HG03520 (cell line): ENCODE measurements around the gene SCAMP3.
"Not testable (repeated sequence)": the region's sequence is repeated elsewhere in the genome, so short reads cannot be mapped to it uniquely, and the experiment has no call there.

Source experiments
- ATAC-seq: cut with Tn5 transposase; IDR thresholded peaks from one replicate; pipeline ENCODE4 v1.9.1; 2021; ENCODE audit warnings: mild to moderate bottlenecking, moderate library complexity; ENCODE audit not compliant: unreplicated experiment

SCAMP3 gene

DNA sequence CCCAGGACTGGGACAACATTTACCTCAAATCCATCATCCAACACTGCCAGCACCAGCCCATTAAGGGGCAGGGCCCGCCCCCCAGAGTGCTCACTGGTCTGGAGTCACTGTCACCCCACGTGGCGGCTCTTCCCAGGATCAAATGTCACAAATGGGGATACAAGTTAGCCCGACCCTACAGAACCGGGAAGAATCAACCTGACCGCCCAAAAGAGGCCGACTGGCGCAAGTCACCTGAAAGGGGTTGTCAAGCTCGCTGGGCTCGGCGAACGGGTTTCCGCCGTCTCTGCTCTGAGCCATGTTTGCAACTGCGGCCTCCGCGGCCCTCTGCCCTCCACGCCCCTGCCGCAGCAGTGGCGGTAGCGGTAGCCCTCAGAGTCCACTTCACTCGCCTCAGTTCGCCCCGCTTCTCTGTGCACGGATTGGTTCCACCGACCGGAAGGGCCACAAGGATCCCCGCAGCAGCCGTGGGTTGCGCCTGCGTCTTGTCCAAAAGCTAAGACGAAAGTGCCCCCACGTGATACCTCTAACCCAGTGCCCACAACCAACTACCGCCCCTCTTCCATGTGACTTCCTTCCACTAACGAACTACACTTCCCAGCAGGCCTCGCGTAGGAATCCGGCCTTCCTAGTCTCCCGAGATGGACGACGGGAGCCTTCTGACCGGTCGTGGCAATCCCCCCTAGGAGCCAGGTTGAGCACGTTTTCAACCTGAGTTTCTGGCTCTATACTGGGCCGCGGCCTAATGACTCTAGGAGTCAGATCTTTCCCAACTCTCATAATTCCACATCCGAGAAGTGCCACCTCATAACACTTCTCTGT lies at the start of gene SCAMP3:
Gene SCAMP3, minus strand, starts transcription at position 509 of the 822 bp plus-strand sequence. Its CDS starts 209 bp downstream, at position 300.
- peak; percentile 82 for ATAC-seq

DNA sequence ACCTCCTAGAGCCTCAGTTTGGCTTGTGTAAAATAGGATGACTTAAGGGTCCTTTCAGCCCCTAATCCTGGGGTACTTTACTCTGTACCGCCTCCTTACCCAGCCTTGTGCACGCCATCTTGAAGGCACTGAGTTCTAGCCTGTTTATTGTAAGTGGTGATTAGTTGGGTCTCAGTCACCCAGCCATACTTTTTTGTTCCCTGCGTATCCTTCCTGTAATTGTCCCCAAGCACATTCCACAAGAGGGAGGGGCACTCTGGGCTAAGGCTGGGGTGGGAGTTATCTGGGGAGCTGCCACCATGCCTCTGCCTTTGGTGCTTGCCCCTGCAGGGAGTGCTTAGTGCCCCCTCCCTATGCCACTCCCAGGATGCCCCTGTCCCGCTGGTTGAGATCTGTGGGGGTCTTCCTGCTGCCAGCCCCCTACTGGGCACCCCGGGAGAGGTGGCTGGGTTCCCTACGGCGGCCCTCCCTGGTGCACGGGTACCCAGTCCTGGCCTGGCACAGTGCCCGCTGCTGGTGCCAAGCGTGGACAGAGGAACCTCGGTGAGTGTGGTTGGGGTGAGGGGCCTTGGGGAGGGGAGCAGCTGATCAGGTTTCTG lies 47.4 kb upstream of the SCAMP3 start:
- no peak for ATAC-seq

DNA sequence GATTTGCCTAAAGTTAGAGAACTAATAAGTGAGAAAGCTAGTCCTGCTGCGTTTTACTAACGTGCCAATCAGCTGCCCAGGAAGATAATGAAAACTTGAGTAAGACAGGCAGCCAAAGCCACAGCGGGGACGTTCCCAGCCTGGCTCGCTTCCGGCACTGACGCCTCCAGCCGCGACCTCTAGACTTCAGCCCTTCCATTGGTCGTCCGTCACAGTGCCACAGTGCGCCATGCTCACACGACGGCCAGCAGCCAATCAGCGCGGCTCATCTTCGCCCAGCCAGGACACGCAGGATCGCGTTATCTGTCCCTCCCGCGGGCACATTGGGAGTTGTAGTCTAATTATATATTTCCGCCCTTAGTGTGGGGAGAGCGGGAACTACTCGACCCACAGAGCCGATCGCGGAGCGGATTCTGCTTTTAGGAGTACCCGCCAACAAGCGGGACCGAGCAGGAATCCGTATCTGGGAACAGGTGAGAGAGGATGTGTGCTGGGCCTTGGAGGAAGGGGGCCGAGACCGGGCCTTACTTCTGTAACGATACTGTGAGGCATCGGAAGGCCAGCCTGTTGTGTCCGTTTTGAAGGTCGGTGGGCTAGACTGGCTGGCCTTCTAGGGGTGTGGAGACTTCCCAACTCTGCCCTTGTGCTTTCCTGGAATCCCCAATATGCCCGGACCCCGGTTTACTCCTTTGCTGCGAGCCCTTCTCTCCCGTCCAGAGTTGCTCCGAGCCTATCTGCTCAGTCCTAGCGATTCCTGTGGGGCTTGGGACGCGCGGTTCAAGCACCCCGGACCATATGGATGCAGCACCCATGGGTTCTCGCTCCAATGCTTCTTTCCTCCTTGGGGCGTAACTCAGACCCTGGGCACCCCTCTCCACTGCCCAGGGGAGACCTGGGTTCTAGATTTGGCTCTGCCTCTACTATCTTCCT lies 46.6 kb upstream of the SCAMP3 start, which contains the start of gene FDPS:
Gene FDPS, plus strand, starts transcription at position 374 of the 930 bp plus-strand sequence. CDS start 924 bp downstream, outside the sequence.
- ATAC-seq, result peak; percentile 91

DNA sequence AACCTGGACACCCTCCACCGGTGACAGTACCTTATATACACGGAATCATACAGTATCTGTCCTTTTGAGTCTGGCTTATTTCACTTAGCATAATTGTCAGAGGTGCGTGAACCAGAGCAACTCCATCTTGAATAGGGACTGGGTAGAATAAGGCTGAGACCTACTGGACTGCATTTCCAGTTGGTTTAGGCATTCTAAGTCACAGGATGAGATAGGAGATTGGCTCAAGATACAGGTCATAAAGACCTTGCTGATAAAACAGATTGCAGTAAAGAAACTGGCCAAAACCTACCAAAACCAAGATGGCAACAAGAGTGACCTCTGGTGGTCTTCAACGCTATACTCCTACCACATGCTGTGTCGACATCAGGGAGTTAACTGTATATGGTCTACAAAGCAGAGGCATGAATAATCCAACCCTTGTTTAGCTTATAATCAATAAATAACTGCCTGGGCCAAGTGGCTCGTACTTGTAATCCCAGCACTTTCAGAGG lies 45.1 kb upstream of the SCAMP3 start:
- ATAC-seq, result no peak

DNA sequence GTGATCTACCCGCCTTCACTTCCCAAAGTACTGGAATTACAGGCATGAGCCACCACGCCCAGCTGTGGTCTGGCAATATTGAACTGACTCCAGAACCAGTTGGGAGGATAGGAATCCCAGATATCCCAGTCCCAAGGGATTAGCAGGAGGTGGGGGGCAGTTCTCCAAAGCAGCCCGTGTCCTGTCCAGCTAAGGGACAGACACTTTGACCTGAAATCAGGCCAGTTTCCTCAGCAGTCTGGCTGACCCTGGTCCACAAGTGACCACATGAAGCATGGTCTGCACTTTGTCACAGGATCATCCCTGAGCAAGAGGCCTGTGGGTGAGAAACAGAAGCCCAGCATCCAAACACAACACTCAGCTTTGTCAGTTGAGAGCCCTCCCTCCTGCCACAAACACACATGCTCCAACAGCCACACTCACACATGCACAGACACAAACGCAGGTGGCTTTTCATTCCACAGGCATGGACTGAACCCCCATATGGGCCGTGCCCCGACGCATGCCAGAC lies 43.8 kb upstream of the SCAMP3 start:
- ATAC-seq, result no peak

DNA sequence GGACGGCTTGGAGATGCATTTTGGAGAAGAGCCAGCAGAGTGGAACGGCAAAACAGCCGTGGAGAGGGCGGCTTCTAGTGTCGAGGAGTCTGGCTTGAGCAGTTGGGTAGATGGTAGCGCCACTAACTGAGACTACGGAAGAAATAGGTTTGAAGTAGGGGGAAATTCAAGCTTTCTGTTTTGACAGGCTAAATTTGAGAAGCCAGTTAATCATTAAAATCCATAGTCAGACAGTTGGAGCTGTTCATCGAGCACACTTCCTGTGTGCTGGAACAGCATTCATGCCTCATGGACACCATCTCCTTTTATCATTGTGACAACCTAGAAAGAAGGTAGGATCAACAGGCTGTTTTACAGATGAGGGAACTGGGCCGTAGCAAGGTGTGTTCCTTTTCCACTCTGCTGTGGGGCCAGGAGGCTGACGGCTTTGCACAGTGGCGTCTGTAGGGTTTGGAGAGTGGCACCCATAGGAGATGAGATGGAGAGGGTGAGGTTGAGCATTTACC lies 42.5 kb upstream of the SCAMP3 start:
- no peak for ATAC-seq

DNA sequence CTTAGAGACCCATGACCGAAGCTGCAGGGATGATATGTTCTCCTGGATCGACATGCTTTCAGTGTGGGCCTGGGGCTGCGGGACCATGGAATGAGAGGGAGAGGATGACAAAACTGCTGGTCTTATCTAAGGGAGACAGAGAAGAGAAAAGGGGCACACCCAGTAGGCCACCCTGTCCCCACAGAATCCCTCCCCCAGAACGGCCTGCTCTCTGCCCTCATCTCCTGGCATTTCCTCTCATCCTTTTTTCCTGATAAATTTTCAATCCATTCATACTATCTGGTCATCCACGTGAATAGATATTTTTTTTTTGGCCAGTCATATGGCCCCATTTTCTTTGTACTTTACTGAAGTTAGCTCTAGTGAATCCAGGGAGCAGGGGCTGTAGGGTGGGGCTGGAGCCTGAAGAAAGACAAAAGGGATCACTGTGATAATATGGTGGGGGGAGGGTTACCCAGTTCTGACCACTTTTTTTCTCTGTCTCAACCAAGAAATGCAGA lies 39.2 kb upstream of the SCAMP3 start, which contains the start of gene PKLR:
Gene PKLR, minus strand, starts transcription at position 97 of the 500 bp plus-strand sequence. Its CDS starts 43 bp downstream, at position 54.
- no peak for ATAC-seq

DNA sequence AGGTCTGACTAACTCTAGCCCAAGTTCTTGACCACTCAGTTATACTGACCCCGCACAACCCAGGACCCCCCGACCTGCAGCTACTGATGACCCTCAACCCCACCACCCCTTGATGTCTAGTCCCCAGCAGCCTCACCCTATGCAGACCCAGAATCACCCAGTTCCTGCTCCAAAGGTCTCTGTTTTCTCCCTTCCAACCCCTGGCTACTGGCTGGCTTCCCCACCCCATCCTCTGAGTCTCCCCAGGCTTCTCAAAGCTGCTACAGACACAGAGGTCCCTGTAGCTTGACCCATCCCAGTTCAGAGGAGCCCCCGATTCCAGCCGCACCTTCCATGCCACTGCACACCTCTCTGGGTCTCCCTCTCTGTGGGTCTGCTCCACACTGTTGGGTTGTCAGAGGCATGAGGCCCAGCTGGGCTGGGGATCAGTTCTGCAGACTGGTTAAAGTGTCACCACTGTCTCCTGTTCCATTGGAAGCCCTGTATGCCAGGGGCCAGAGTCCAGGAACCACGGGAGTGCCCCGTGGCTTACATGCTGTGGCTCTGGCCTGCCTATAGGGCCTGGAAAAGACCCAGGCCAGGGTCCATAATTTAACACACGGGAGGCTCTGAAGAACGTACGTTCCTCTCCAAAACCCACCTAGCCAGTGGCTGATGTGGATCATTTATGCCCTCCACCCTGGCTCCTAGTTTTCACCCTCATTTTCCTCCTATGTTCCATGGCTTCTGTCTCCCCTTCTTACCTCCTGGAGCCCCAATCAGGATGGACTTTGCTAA lies 38.6 kb upstream of the SCAMP3 start:
- no peak for ATAC-seq

DNA sequence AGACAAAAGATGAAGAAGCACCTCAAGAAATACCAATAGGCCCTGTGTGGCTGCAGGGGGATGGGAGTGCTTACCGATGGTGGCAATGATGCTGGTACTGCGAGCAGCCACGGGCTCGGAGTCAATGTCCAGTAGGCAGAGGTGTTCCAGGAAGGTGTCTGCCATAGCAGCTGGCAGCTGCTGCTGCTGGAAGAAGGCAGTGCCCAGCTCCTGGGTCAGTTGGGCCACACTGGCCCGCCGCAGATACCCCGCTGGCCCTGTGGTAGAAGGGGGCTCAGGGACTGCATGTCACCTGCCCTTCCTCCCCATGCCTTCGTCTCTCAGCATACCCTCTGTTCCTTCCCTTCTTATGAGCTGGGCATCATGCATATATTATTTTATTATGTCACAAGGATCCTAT lies 37.9 kb upstream of the SCAMP3 start:
- no peak for ATAC-seq

DNA sequence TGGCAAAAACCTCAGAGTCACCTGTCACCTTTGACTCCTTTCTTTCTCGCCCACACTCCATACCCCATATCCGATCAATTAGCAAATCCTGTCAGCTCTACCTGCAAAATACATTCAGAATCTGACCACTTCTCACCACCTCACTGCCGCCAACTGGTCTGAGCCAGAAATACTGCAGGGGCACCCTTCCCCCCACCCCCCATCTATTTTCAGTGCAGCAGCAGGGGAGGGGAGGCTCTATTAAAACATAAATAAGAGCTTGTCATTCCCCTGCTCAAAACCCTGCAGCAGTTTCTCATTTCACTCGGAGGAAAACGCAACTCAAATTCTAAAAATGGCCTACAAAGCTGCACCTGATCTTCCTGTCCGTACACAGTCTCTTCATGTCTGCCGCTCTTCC lies 35.2 kb upstream of the SCAMP3 start:
- ATAC-seq, result no peak

DNA sequence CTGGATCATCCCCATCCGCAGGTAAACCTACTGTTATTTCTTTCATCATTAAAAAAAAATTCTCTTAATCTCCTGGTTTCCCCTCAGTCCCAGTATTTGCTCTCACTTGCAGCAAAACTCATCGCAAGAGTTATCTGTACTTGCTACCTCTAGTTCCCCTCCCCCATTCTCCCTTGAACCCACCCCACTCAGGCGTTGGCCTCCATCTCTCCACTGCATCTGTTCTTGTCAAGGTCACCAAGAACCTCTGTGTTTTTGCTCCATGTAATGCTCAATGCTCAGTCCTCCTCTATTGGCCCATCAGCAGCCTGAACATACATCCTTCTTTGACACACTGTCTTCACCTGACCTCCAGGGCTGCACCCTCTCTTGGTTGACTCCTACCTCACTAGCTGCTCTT lies 34.5 kb upstream of the SCAMP3 start:
- no peak for ATAC-seq

DNA sequence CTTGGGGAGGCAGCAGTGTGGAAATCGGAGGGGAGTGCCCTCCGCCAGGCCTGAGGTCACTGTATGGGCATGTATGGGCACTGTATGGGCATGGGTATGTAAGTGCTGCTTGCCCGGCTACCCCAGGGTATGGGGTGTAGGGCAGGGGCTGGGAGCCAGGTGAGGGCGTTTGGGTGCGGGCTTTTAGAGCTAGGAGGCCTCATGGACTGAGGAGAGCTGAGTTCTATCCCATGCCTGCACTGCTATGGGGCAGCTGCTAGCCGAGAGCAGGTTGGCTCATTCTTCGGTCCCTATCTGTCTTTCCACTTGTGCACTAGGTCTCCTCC lies 33.7 kb upstream of the SCAMP3 start:
- no peak for ATAC-seq

DNA sequence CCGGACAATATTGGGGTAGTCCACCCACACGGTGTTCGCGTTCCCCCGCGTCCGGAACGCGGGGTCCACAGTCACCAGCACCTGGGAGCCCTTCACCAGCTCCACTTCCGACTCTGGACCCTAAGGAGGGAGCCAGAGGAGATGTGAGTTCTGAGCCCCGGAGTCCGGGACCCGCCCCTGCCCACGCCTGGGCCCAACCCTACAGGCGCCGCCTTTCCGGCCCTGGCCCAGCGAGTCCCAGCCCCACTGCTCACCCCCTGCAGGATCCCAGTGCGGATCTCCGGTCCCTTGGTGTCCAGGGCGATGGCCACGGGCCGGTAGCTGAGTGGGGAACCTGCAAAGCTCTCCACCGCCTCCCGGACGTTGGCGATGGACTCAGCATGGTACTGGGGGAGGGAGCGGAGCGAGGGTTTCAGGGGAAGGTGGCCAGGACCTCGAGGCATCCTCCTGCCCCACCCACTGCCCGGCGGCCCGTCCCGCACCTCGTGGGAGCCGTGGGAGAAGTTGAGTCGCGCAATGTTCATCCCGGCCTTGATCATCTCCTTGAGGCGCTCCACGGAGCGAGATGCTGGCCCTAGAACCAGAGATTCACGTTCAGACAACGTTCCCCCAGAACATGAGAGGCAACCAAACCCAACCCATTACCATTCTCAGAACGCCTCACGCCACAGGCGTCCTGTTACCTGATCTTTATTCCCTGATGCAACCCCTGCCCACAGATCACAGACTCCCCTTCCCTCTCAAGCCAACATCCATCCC lies 33.2 kb upstream of the SCAMP3 start:
- no peak for ATAC-seq

DNA sequence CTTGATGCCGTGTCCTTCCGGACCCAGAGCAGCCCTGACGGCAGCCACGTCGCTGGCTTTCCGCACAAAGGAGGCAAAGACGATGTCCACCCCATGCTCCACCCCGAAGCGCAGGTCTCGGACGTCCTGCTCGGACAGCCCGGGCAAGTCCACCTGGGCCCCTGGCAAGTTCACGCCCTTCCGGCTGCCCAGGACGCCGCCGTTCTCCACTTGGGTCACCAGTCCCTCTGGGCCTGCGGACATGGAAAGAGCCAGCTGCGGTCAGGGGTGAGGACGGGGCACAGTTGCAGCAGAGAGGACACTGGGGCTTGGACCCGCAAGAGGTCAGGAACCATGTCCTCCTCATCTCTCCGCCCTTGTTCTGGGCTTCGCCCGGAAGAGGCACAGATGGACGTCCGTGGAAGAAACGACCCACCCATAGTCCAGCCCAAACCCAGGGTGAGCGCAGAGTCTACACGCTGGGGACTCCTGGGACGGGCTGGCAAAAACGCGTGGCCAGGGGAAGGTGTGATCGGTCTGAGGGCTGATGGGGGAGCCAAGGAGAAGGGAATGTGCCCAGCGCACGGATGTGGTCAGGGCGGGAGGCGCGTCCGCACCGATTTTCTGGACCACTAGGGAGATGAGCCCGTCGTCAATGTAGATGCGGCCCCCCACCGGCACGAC lies 32.5 kb upstream of the SCAMP3 start:
- ATAC-seq, result no peak

DNA sequence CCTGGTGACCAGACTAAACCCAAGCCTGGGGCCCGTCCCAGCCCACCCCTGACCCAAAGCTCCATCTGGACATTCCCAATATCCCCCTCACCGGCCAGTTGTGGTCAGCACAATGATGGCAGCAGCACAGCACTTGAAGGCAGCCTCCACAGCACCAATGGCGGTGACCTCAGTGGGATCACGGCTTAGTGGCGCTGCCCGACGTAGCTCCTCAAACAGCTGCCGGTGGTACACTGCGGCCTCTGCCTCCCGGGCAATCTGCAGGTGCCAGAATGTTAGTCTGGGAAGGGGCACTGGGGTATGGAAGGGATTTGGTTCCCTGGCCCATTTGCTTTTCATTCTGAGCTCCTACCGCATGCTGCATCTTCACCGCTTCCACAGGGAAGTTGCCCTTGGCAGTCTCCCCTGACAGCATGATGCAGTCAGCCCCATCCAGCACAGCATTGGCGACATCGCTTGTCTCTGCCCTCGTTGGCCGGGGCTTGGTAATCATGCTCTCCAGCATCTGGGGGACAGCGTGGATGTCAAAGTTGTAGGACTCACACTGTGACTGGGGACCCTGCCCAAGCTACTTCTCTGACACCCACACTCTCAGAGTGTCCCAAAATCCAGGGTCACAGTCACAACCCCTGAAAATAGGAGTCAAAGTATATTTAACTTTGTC lies 31.1 kb upstream of the SCAMP3 start:
- ATAC-seq, result no peak

DNA sequence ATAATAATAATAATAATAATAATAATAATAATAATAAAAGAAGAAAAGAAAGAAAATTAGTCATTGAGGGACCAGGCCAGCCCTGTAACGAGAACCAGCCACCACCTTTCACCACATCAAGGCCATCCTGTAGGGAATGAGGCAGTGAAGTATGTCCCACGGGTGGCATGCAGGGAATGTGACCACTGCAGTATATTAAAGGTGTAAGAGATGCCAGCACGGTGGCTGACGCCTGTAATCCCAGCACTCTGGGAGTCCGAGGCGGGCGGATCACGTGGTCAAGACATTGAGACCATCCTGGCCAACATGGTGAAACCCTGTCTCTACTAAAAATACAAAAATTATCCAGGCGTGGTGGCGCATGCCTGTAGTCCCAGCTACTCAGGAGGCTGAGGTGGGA lies 28.8 kb upstream of the SCAMP3 start:
- not testable (repeated sequence) for ATAC-seq

DNA sequence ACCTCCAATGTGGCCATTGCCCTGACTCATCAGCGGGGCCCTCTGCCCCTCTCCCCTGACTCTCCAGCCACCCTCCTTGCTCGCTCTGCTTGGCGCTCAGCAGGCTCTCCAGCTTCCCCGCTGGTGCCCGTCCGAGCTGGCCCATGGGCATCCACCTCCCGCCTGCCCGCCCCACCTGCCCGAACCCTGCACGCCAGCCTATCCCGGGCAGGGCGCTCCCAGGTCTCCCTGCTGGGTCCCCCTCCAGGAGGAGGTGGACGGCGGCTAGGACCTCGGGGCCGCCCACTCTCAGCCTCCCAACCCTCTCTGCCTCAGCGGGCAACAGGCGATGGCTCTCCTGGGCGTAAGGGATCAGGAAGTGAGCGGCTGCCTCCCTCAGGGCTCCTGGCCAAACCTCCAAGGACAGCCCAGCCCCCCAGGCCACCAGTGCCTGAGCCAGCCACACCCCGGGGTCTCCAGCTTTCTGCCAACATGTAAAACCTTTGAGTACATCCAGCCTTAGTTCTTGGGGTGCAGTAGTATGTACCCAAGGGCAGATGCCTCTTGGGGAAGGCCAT lies 25.9 kb upstream of the SCAMP3 start:
- ATAC-seq, result no peak

DNA sequence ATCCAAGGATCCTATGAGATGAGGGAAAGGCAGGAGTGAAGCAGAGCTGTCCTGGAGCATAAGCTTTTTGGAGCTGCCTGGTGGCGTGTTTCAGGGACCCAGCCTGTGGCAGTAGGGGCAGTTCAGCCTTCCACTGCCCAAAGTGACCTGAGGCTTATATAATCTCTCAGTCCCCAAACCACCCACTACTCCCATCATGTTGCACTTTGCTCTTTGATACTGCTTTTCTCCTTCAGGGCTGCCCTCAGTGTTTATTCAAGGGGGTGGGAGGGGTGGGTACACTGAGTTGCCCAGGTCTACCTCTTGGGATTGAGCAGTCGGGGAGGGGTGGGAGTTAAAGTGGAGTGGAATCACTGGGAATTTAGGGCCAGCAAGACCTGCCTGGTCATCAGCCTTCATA lies 24.4 kb upstream of the SCAMP3 start:
- ATAC-seq, result no peak
